ENCODE data around the gene PPP1R36.

GRCh38 chr14:64541972-64542835 lies 7.6 kb upstream of the PPP1R36 start:
- TF ChIP-seq POLR2A (IDR thresholded peaks at IDR 0.05; ENCODE audit: low read depth, low read length) (no peak), POLR2AphosphoS5 (IDR thresholded peaks at IDR 0.05; ENCODE audit: low read depth, low read length) (no peak)
